ENCODE data around the gene CWC25. TPM values are rescaled to one million over a fixed set of nuclear protein-coding genes. Genes with fewer than 3 reads are reported as not detected.
A peak's percentile ranks its signal among the peaks of the same experiment; 100 is the strongest.

Gene CWC25
- total RNA-seq, 2 donors from 2014 or later = 15.0 to 39.2 TPM

GRCh38 chr17:38752308-38753070, 72.6 kb downstream of the CWC25 start, which contains the start of gene PSMB3:
PSMB3 (plus strand) TSS chr17:38752741; CDS start chr17:38752827, 86 bp downstream.
- WGBS, 2 donors = 0% methylated on average over 19 to 44 of the region's 44 CpGs
- Histone ChIP-seq H3K27ac (peak within 1 kb of the TSS; percentile 81 to 89 (median 86)), H3K27me3 (no peaks in the 10 kb centered on the region), H3K4me1 (peaks cover 58% of the 10 kb centered on the region), H3K9me3 (no peaks in the 10 kb centered on the region), H3K4me3 (peak within 1 kb of the TSS; percentile 66 to 86), H3K36me3 (replicated peaks in 1 of 2; ENCODE audit: insufficient read depth in 1 of 2, low read depth in 2 of 2) (peaks cover 7 to 9% of the 10 kb centered on the region in 2 donors)
- peak; percentile 97 to 100 (median 98) for DNase-seq
- TF ChIP-seq POLR2A (IDR thresholded peaks at IDR 0.05) (peak in 2 of 3 donors; percentile 68 to 70), CTCF (IDR thresholded peaks at IDR 0.05) (no peak)
- ATAC-seq = peak; percentile 93
- intact Hi-C loops (cut with DNase I) = no loop called here

GRCh38 chr17:38751808-38752307, 73.3 kb downstream of the CWC25 start:
- Histone ChIP-seq H3K9me3 (no peaks in the 10 kb centered on the region), H3K4me3 (peak overlapping the region in 1 of 2 donors; percentile 9), H3K36me3 (replicated peaks in 1 of 2; ENCODE audit: insufficient read depth in 1 of 2, low read depth in 2 of 2) (peaks cover 6 to 7% of the 10 kb centered on the region in 2 donors), H3K27me3 (no peaks in the 10 kb centered on the region), H3K27ac (peak overlapping the region; percentile 71 to 89 (median 86)), H3K4me1 (peaks cover 62% of the 10 kb centered on the region)
- WGBS, 2 donors = 0% methylated on average over 44 of the region's 44 CpGs
- ATAC-seq = peak; percentile 33
- no peak for TF ChIP-seq POLR2A (IDR thresholded peaks at IDR 0.05)
- TF ChIP-seq CTCF (IDR thresholded peaks at IDR 0.05) = no peak
- peak; percentile 84 to 88 (median 86) for DNase-seq
- intact Hi-C loops (cut with DNase I) = no loop called here

GRCh38 chr17:38751144-38751807, 73.8 kb downstream of the CWC25 start:
- WGBS, 2 donors = 6 to 14% methylated on average over 10 of the region's 10 CpGs
- ATAC-seq = no peak
- peaks cover 68% of the 10 kb centered on the region for H3K4me1 ChIP-seq

More at GRCh38 chr17:38751144-38751807, 73.8 kb downstream of the CWC25 start:
- intact Hi-C loops (cut with DNase I) = no loop called here
- no peak for DNase-seq
- Histone ChIP-seq H3K27ac (peak overlapping the region in 3 of 4 donors; percentile 71 to 89 (median 86)), H3K9me3 (no peaks in the 10 kb centered on the region), H3K4me3 (no peak overlapping the region), H3K27me3 (no peaks in the 10 kb centered on the region), H3K36me3 (replicated peaks in 1 of 2; ENCODE audit: insufficient read depth in 1 of 2, low read depth in 2 of 2) (peaks cover 5% of the 10 kb centered on the region in 2 donors)
- TF ChIP-seq POLR2A (IDR thresholded peaks at IDR 0.05) (no peak), CTCF (IDR thresholded peaks at IDR 0.05) (no peak)

Small RNA genes lying within 50 kb of the gene (microRNA-seq; reads per million reads assigned to microRNA genes)
- gene MIR4727 (ENCODE audit: borderline number of aligned reads in 2 of 2, borderline replicate concordance in 2 of 2) = 0.45 to 1.9 reads per million in 2 donors

Small RNA genes lying within 50 kb of the gene (small RNA-seq; reads per million reads assigned to genes)
- gene MIR4727 (not detected), gene RNU6-866P (not detected), gene SNORA21 (not detected), gene SNORA21B (not detected)

Other genes with a start within 250 kb of the CWC25 start
- 10 to 100 TPM; 11.2 to 19.8 TPM for gene SRCIN1, start 219.4 kb downstream of the CWC25 start, total RNA-seq
- gene EPOP, start 150.4 kb downstream of the CWC25 start, total RNA-seq = 10 to 100 TPM in 1 of 2 donors, 1 to 10 TPM in 1; 3.9 to 11.2 TPM
- 100 to 1,000 TPM in 1 of 2 donors, 10 to 100 TPM in 1; 90.8 to 121 TPM for gene MLLT6, start 120.0 kb downstream of the CWC25 start, total RNA-seq
- gene CISD3, start 95.0 kb downstream of the CWC25 start, total RNA-seq = 10 to 100 TPM; 11.2 TPM
- gene PCGF2, start 77.0 kb downstream of the CWC25 start, total RNA-seq = 1 to 10 TPM; 5.9 to 9.3 TPM
- gene PSMB3, start 72.6 kb downstream of the CWC25 start, total RNA-seq = 10 to 100 TPM; 68.2 to 99.2 TPM
- gene PIP4K2B, start 25.8 kb downstream of the CWC25 start, total RNA-seq = 10 to 100 TPM; 20.2 to 30.3 TPM
- gene RPL23, start 28.4 kb upstream of the CWC25 start, total RNA-seq = 100 to 1,000 TPM; 693 to 755 TPM
- 10 to 100 TPM; 70.3 to 76.1 TPM for gene LASP1, start 44.7 kb upstream of the CWC25 start, total RNA-seq
- gene FBXO47, start 142.1 kb upstream of the CWC25 start, total RNA-seq = not detected

All from body of pancreas (tissue), 4 donors.